Mesendoderm (in vitro differentiated cells): ENCODE measurements around the gene SLC22A13. TPM values are rescaled to one million over a fixed set of nuclear protein-coding genes. Genes with fewer than 3 reads are reported as not detected.
"Not testable (repeated sequence)": the region's sequence is repeated elsewhere in the genome, so short reads cannot be mapped to it uniquely, and the experiment has no call there.

Source experiments
- DNase-seq: peaks from one replicate; pipeline ENCODE4 v3.0.0; 2013
- H2AK5ac ChIP-seq: 2 replicates; pipeline ENCODE4 v1.6.1; 2013; ENCODE audit warnings: low read length, inconsistent platforms
- H2BK120ac ChIP-seq: 2 replicates; pipeline ENCODE4 v1.6.1; 2013; ENCODE audit warnings: low read depth, mild to moderate bottlenecking, low read length, moderate library complexity, mixed read lengths
- H2BK15ac ChIP-seq: replicated peaks from 2 replicates; pipeline ENCODE4 v1.6.1; 2013; ENCODE audit warnings: low read depth, mild to moderate bottlenecking, moderate library complexity
- H2BK5ac ChIP-seq: 2 replicates; pipeline ENCODE4 v1.6.1; 2013; ENCODE audit warnings: low read length, inconsistent platforms
- H3K18ac ChIP-seq: 2 replicates; pipeline ENCODE4 v1.6.1; 2013; ENCODE audit warnings: mild to moderate bottlenecking, low read length, mixed read lengths
- H3K23ac ChIP-seq: one replicate; pipeline ENCODE4 v1.6.1; 2013; ENCODE audit warnings: low read length
- H3K27ac ChIP-seq: 2 replicates; pipeline ENCODE4 v1.5.1; 2013; ENCODE audit warnings: low read depth, mild to moderate bottlenecking, inconsistent platforms, low read length, moderate library complexity
- H3K27me3 ChIP-seq: 2 replicates; pipeline ENCODE4 v1.6.1; 2013; ENCODE audit warnings: low read length, control low read depth, mild to moderate bottlenecking, inconsistent platforms; ENCODE audit not compliant: insufficient read depth, poor library complexity
- H3K36me3 ChIP-seq: 2 replicates; pipeline ENCODE4 v1.6.1; 2013; ENCODE audit warnings: low read length, inconsistent platforms; ENCODE audit not compliant: control insufficient read depth, insufficient read depth
- H3K4ac ChIP-seq: one replicate; pipeline ENCODE4 v1.6.1; 2013; ENCODE audit warnings: low read depth, mild to moderate bottlenecking, low read length, moderate library complexity
- H3K4me1 ChIP-seq: 2 replicates; pipeline ENCODE4 v1.6.1; 2013; ENCODE audit warnings: low read depth, low read length, inconsistent platforms; ENCODE audit not compliant: control insufficient read depth
- H3K4me2 ChIP-seq: 2 replicates; pipeline ENCODE4 v1.6.1; 2013; ENCODE audit warnings: low read length
- H3K4me3 ChIP-seq: 2 replicates; pipeline ENCODE4 v1.5.1; 2013; ENCODE audit warnings: mild to moderate bottlenecking, low read length
- H3K56ac ChIP-seq: one replicate; pipeline ENCODE4 v1.6.1; 2013; ENCODE audit warnings: low read length
- H3K79me1 ChIP-seq: 2 replicates; pipeline ENCODE4 v1.6.1; 2013; ENCODE audit warnings: low read length, inconsistent platforms
- H3K79me2 ChIP-seq: 2 replicates; pipeline ENCODE4 v1.6.1; 2013; ENCODE audit warnings: mild to moderate bottlenecking, low read length; ENCODE audit not compliant: control insufficient read depth, insufficient read depth
- H3K9ac ChIP-seq: 2 replicates; pipeline ENCODE4 v1.6.1; 2013; ENCODE audit warnings: low read length, inconsistent platforms
- H4K5ac ChIP-seq: one replicate; pipeline ENCODE4 v1.6.1; 2013; ENCODE audit warnings: low read length
- H4K8ac ChIP-seq: one replicate; pipeline ENCODE4 v1.6.1; 2013; ENCODE audit warnings: low read depth, mild to moderate bottlenecking, control low read depth, low read length, moderate library complexity
- WGBS: extraction: QIAGEN DNeasy Blood & Tissue Kit; methylation state at CpG from one replicate; pipeline ENCODE4 v1.1.7; 2013; ENCODE audit warnings: low lambda C conversion rate, missing lambda C conversion rate; ENCODE audit not compliant: insufficient coverage; ENCODE audit errors: extremely low coverage; 5-methylcytosine and 5-hydroxymethylcytosine counted together
- small RNA-seq: library from polyadenylated mRNA; stranded (forward); fragments of <200 nt; extraction: miRNeasy Mini kit (QIAGEN cat#:217004); gene quantifications from one replicate; pipeline ENCODE3, GENCODE V24; 2013; ENCODE audit not compliant: insufficient read depth

Gene SLC22A13

DNA sequence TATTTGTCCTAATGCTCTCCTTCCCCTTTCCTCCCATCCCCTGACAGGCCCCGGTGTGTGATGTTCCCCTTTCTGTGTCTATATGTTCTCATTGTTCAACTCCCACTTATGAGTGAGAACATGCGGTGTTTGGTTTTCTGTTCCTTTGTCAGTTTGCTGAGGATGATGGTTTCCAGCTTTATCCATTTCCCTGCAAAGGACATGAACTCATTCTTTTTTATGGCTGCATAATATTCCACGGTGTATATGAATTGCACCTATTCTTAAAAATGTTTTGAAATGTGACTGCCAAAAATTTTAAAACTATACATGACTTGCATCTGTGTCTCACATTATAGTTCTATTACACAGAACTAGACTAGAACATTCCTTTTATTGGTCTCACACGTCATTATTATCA lies 55.0 kb downstream of the SLC22A13 start:
- not testable (repeated sequence) for H3K23ac ChIP-seq, H3K79me1 ChIP-seq, H3K4me3 ChIP-seq, H2BK15ac ChIP-seq, H2AK5ac ChIP-seq, H3K79me2 ChIP-seq, H2BK5ac ChIP-seq, H4K8ac ChIP-seq, H3K27me3 ChIP-seq, H3K4me2 ChIP-seq, H3K4ac ChIP-seq, H3K4me1 ChIP-seq, H3K9ac ChIP-seq, H2BK120ac ChIP-seq, H3K27ac ChIP-seq, H3K36me3 ChIP-seq, DNase-seq, H3K18ac ChIP-seq, H4K5ac ChIP-seq, H3K56ac ChIP-seq
- no CpG with 5 or more reads among the region's 4 CpGs for WGBS

- no peak overlapping the region for H3K56ac ChIP-seq
- H3K27me3 ChIP-seq: no peaks in the 10 kb centered on the region
- H3K79me1 ChIP-seq: no peaks in the 10 kb centered on the region
- H3K23ac ChIP-seq: no peak overlapping the region
- H3K18ac ChIP-seq: no peak overlapping the region
- WGBS: no CpG with 5 or more reads among the region's 1 CpG
- H3K4me2 ChIP-seq: no peak overlapping the region
- no peak overlapping the region for H2AK5ac ChIP-seq
- no peak overlapping the region for H4K8ac ChIP-seq
- no peak overlapping the region for H4K5ac ChIP-seq
- no peak overlapping the region for H2BK5ac ChIP-seq
- H3K36me3 ChIP-seq: no peaks in the 10 kb centered on the region
- no peaks in the 10 kb centered on the region for H3K79me2 ChIP-seq
- H2BK15ac ChIP-seq: no peak overlapping the region
- no peak overlapping the region for H3K9ac ChIP-seq
- no peaks in the 10 kb centered on the region for H3K4me1 ChIP-seq
- H3K4ac ChIP-seq: no peak overlapping the region
- no peak for DNase-seq
- H3K4me3 ChIP-seq: no peak overlapping the region
- no peak overlapping the region for H3K27ac ChIP-seq
- H2BK120ac ChIP-seq: no peak overlapping the region
Observed at GRCh38 chr3:38323060-38323459, 57.4 kb downstream of the SLC22A13 start.

- H3K79me2 ChIP-seq: no peaks in the 10 kb centered on the region
- no peak overlapping the region for H2BK5ac ChIP-seq
- H3K56ac ChIP-seq: no peak overlapping the region
- H4K8ac ChIP-seq: no peak overlapping the region
- DNase-seq: no peak
- H3K4me3 ChIP-seq: no peak overlapping the region
- no peaks in the 10 kb centered on the region for H3K79me1 ChIP-seq
- no peak overlapping the region for H3K4ac ChIP-seq
- WGBS: no CpG with 5 or more reads among the region's 2 CpGs
- no peak overlapping the region for H3K27ac ChIP-seq
- H4K5ac ChIP-seq: no peak overlapping the region
- no peak overlapping the region for H3K4me2 ChIP-seq
- H2AK5ac ChIP-seq: no peak overlapping the region
- no peaks in the 10 kb centered on the region for H3K4me1 ChIP-seq
- H2BK15ac ChIP-seq: no peak overlapping the region
- H3K18ac ChIP-seq: no peak overlapping the region
- H3K9ac ChIP-seq: no peak overlapping the region
- H3K27me3 ChIP-seq: no peaks in the 10 kb centered on the region
- H3K36me3 ChIP-seq: no peaks in the 10 kb centered on the region
- H2BK120ac ChIP-seq: no peak overlapping the region
- no peak overlapping the region for H3K23ac ChIP-seq
Observed at GRCh38 chr3:38325256-38325655, 59.6 kb downstream of the SLC22A13 start.

DNA sequence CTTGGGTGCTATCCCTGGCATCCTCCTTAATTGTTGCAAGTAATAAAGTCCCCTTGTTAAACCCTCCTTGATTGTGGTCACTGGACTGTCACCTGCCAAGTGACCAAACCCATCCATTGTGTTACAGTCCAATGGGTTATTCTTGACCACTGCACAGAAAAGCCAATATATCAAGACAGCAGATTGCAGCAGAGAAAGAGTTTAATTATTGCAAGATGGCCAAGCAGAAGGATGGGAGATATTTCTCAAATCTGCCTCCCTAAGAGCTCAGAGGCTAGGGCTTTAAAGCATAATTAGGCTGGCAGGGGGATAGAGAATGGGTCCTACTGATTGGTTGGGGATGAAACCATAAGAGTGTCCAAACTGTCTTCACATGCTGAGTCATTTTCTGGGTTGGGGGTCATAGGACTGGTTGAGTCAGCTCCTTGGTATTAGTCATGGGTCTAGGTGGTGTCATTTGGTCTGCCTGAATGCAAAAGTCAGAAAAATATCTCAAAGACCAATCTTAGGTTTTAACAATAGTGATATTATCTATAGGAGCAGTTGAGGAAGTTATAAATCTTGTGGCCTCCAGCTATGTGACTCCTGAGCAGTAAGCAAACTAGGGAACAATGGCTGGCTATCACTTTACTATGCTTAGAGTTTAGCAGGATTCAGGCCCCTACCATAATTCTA lies 61.9 kb downstream of the SLC22A13 start:
- no peaks in the 10 kb centered on the region for H3K27me3 ChIP-seq
- H3K79me1 ChIP-seq: no peaks in the 10 kb centered on the region
- no peak overlapping the region for H3K4ac ChIP-seq
- DNase-seq: peak; percentile 25
- no peak overlapping the region for H3K9ac ChIP-seq
- no peak overlapping the region for H4K5ac ChIP-seq
- H2AK5ac ChIP-seq: no peak overlapping the region
- H3K4me1 ChIP-seq: no peaks in the 10 kb centered on the region
- no peak overlapping the region for H3K18ac ChIP-seq
- no peaks in the 10 kb centered on the region for H3K36me3 ChIP-seq
- no peak overlapping the region for H4K8ac ChIP-seq
- no peak overlapping the region for H2BK15ac ChIP-seq
- H2BK120ac ChIP-seq: no peak overlapping the region
- no peak overlapping the region for H3K23ac ChIP-seq
- no peak overlapping the region for H3K4me3 ChIP-seq
- no peak overlapping the region for H3K56ac ChIP-seq
- no peak overlapping the region for H3K27ac ChIP-seq
- H3K4me2 ChIP-seq: no peak overlapping the region
- no peak overlapping the region for H2BK5ac ChIP-seq
- H3K79me2 ChIP-seq: no peaks in the 10 kb centered on the region

Small RNA genes within 50 kb of the gene (small RNA-seq; reads per million reads assigned to genes)
- not detected for gene RNU6-235P
